Neural cell (in vitro differentiated cells): ENCODE measurements around the gene ENDOV. TPM values are rescaled to one million over a fixed set of nuclear protein-coding genes. Genes with fewer than 3 reads are reported as not detected.

Source experiments
- H2AFZ ChIP-seq: fragments of 200-600, 300-800 bp; sonication (generic), shearing (Covaris generic); 2 replicates; pipeline ENCODE4 v1.6.0; 2014; ENCODE audit warnings: low read depth, mild to moderate bottlenecking, antibody characterized with exemption, low read length, moderate library complexity
- H3F3A ChIP-seq: fragments of 200-600 bp; shearing (Covaris generic); 2 replicates; pipeline ENCODE4 v1.6.1; 2016; ENCODE audit warnings: mild to moderate bottlenecking, moderate library complexity, mixed read lengths, antibody characterized with exemption, low read length; ENCODE audit not compliant: insufficient read depth, poor library complexity, severe bottlenecking
- H3K27ac ChIP-seq: fragments of 200-600, 300-800 bp; sonication (generic), shearing (Covaris generic); 2 replicates; pipeline ENCODE4 v1.5.1; 2014; ENCODE audit warnings: mild to moderate bottlenecking, low read length, moderate library complexity
- H3K27me3 ChIP-seq: fragments of 300-800, 200-600 bp; sonication (generic), shearing (Covaris generic); 2 replicates; pipeline ENCODE4 v1.6.0; 2014; ENCODE audit warnings: mild to moderate bottlenecking, low read depth, low read length, moderate library complexity; ENCODE audit not compliant: insufficient read depth
- H3K36me3 ChIP-seq: fragments of 300-800, 200-600 bp; sonication (generic), shearing (Covaris generic); 2 replicates; pipeline ENCODE4 v1.5.1; 2014; ENCODE audit warnings: mild to moderate bottlenecking, antibody characterized with exemption, low read length, moderate library complexity; ENCODE audit not compliant: insufficient read depth
- H3K4me2 ChIP-seq: fragments of 300-800, 200-600 bp; sonication (generic), shearing (Covaris generic); 2 replicates; pipeline ENCODE4 v1.6.0; 2014; ENCODE audit warnings: mild to moderate bottlenecking, low read length
- H3K4me3 ChIP-seq: fragments of 300-800, 200-600 bp; sonication (generic), shearing (Covaris generic); 2 replicates; pipeline ENCODE4 v1.5.1; 2014; ENCODE audit warnings: mild to moderate bottlenecking, low read length, moderate library complexity
- H3K79me2 ChIP-seq: fragments of 200-600 bp; shearing (Covaris generic); replicated peaks from 2 replicates; pipeline ENCODE4 v1.6.0; 2014; ENCODE audit warnings: mild to moderate bottlenecking, low read length, moderate library complexity; ENCODE audit not compliant: insufficient read depth
- H3K9ac ChIP-seq: fragments of 300-800, 200-600 bp; sonication (generic), shearing (Covaris generic); 2 replicates; pipeline ENCODE4 v1.6.1; 2016; ENCODE audit warnings: mild to moderate bottlenecking, low read length, mixed read lengths
- H3K9me2 ChIP-seq: fragments of 200-600 bp; shearing (Covaris generic); 2 replicates; pipeline ENCODE4 v1.6.1; 2016; ENCODE audit warnings: mild to moderate bottlenecking, low read length, mixed read lengths; ENCODE audit not compliant: insufficient read depth
- H3K9me3 ChIP-seq: fragments of 200-600, 300-800 bp; sonication (generic), shearing (Covaris generic); 2 replicates; pipeline ENCODE4 v1.6.1; 2016; ENCODE audit warnings: mild to moderate bottlenecking, mixed run types, low read length, moderate library complexity, mixed read lengths
- H4K20me1 ChIP-seq: fragments of 200-600 bp; shearing (Covaris generic); 2 replicates; pipeline ENCODE4 v1.6.1; 2016; ENCODE audit warnings: mild to moderate bottlenecking, mixed run types; ENCODE audit not compliant: insufficient read depth
- CTCF ChIP-seq: fragments of 450-650 bp; IDR thresholded peaks from 2 replicates; pipeline ENCODE4 v1.5.1; 2014; ENCODE audit warnings: antibody characterized with exemption, mild to moderate bottlenecking, moderate library complexity; ENCODE audit not compliant: poor library complexity, severe bottlenecking
- EP300 ChIP-seq: fragments of 450-650 bp; conservative IDR thresholded peaks from 2 replicates; pipeline ENCODE4 v1.6.1; 2014; ENCODE audit warnings: antibody characterized with exemption, mild to moderate bottlenecking, moderate library complexity; ENCODE audit not compliant: poor library complexity, severe bottlenecking
- EZH2 ChIP-seq: fragments of 200-600, 300-800 bp; shearing (Covaris generic), sonication (generic); IDR thresholded peaks from 2 replicates; pipeline ENCODE4 v1.6.1; 2014; ENCODE audit warnings: antibody characterized with exemption, low read length, borderline replicate concordance, mild to moderate bottlenecking; ENCODE audit not compliant: insufficient read depth, poor library complexity, severe bottlenecking
- MXI1 ChIP-seq: fragments of 450-650 bp; conservative IDR thresholded peaks from 2 replicates; pipeline ENCODE4 v1.6.1; 2014; ENCODE audit warnings: antibody characterized with exemption, mild to moderate bottlenecking; ENCODE audit not compliant: poor library complexity, severe bottlenecking
- POLR2AphosphoS5 ChIP-seq: IDR thresholded peaks from 2 replicates; pipeline ENCODE4 v1.6.1; 2012
- RAD21 ChIP-seq: fragments of 450-650 bp; conservative IDR thresholded peaks from 2 replicates; pipeline ENCODE4 v1.6.1; 2014; ENCODE audit warnings: antibody characterized with exemption, mild to moderate bottlenecking, moderate library complexity
- SMC3 ChIP-seq: fragments of 450-650 bp; conservative IDR thresholded peaks from 2 replicates; pipeline ENCODE4 v1.6.1; 2014; ENCODE audit warnings: antibody characterized with exemption, mild to moderate bottlenecking, moderate library complexity; ENCODE audit not compliant: poor library complexity
- TAF1 ChIP-seq: IDR thresholded peaks from 2 replicates; pipeline ENCODE4 v1.6.1; 2012; ENCODE audit warnings: low read depth
- polyA plus RNA-seq: library from polyadenylated mRNA; depleted of rRNA; stranded (reverse); fragments of >200 nt; gene quantifications from 2 replicates; pipeline ENCODE4 v1.2.3, GENCODE V29; 2014
- TF ChIP-seq, protein P1 (sequence below): IDR thresholded peaks from 2 replicates; pipeline ENCODE4 v1.6.1; 2012; ENCODE audit warnings: borderline replicate concordance

ENDOV gene
- polyA plus RNA-seq, 1 donor from 2014 or later, result 31.2 TPM

GRCh38 chr17:80453126-80453997, 38.4 kb downstream of the ENDOV start:
- no peaks in the 10 kb centered on the region for H3K79me2 ChIP-seq
- no peaks in the 10 kb centered on the region for H4K20me1 ChIP-seq
- no peaks in the 10 kb centered on the region for H3K27me3 ChIP-seq
- no peak overlapping the region for H3K4me2 ChIP-seq
- no peaks in the 10 kb centered on the region for H3F3A ChIP-seq
- H3K9me2 ChIP-seq, result no peaks in the 10 kb centered on the region
- H3K27ac ChIP-seq, result no peak overlapping the region
- H3K9ac ChIP-seq, result peak overlapping the region; percentile 94
- no peaks in the 10 kb centered on the region for H3K36me3 ChIP-seq
- H2AFZ ChIP-seq, result no peak overlapping the region
- no peaks in the 10 kb centered on the region for H3K9me3 ChIP-seq
- H3K4me3 ChIP-seq, result peak overlapping the region; percentile 89
- TF ChIP-seq EP300 (no peak), TAF1 (no peak), POLR2AphosphoS5 (no peak), MXI1 (no peak), SMC3 (no peak), RAD21 (no peak), CTCF (no peak), EZH2 (no peak)
- TF ChIP-seq, protein P1, sequence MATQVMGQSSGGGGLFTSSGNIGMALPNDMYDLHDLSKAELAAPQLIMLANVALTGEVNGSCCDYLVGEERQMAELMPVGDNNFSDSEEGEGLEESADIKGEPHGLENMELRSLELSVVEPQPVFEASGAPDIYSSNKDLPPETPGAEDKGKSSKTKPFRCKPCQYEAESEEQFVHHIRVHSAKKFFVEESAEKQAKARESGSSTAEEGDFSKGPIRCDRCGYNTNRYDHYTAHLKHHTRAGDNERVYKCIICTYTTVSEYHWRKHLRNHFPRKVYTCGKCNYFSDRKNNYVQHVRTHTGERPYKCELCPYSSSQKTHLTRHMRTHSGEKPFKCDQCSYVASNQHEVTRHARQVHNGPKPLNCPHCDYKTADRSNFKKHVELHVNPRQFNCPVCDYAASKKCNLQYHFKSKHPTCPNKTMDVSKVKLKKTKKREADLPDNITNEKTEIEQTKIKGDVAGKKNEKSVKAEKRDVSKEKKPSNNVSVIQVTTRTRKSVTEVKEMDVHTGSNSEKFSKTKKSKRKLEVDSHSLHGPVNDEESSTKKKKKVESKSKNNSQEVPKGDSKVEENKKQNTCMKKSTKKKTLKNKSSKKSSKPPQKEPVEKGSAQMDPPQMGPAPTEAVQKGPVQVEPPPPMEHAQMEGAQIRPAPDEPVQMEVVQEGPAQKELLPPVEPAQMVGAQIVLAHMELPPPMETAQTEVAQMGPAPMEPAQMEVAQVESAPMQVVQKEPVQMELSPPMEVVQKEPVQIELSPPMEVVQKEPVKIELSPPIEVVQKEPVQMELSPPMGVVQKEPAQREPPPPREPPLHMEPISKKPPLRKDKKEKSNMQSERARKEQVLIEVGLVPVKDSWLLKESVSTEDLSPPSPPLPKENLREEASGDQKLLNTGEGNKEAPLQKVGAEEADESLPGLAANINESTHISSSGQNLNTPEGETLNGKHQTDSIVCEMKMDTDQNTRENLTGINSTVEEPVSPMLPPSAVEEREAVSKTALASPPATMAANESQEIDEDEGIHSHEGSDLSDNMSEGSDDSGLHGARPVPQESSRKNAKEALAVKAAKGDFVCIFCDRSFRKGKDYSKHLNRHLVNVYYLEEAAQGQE, result no peak

DNA sequence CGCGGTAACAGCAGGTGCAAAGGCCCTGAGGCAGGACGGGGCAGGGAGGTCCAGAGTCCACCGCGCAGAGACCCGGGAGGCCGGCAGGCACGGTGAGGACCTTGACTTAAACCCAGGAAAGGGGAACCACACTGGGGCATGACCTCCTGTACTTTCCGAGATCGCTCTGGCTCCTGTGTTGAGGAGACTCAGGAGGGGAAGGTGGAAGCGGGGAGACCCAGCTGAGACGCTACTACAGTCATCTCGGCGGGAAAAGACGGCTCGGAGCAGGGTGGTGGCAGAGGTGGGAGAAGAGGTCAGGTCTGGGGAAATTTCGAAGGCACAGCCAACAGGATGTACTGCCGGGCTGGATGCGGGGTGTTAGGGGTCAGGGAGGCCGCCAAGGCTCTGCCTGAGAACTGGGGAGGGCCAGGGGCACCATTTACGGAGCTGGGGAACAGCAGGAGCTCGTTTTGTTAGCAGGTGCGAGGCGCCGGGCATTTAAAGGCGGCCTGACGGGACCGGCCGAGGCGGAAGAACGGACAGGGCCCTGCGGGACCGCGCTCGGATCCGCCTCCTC, 39.1 kb downstream of the ENDOV start:
- H3F3A ChIP-seq, result no peaks in the 10 kb centered on the region
- TF ChIP-seq RAD21, result no peak
- TF ChIP-seq TAF1, result no peak
- no peak for TF ChIP-seq MXI1
- no peak for TF ChIP-seq POLR2AphosphoS5
- TF ChIP-seq, protein P1, result no peak
- TF ChIP-seq EP300, result no peak
- no peak for TF ChIP-seq SMC3
- no peak for TF ChIP-seq CTCF
- TF ChIP-seq EZH2, result no peak
- H3K36me3 ChIP-seq, result no peaks in the 10 kb centered on the region
- H3K9me2 ChIP-seq, result no peaks in the 10 kb centered on the region
- no peaks in the 10 kb centered on the region for H4K20me1 ChIP-seq
- peak overlapping the region; percentile 89 for H3K4me3 ChIP-seq
- no peaks in the 10 kb centered on the region for H3K79me2 ChIP-seq
- H3K27me3 ChIP-seq, result no peaks in the 10 kb centered on the region
- H3K9ac ChIP-seq, result peak overlapping the region; percentile 94
- H3K9me3 ChIP-seq, result no peaks in the 10 kb centered on the region
- H2AFZ ChIP-seq, result peak overlapping the region; percentile 69
- H3K27ac ChIP-seq, result peak overlapping the region; percentile 87
- H3K4me2 ChIP-seq, result peak overlapping the region; percentile 71
